T-helper 2 cell (primary cell): ENCODE results near the gene SFT2D2.
"Not testable (repeated sequence)": the region's sequence is repeated elsewhere in the genome, so short reads cannot be mapped to it uniquely, and the experiment has no call there.

Experiments used
- DNase-seq, 5 experiments: peaks; one replicate each; pipeline versions ENCODE4 v3.0.0 to v3.0.0-alpha.2; 2012 to 2022
- total RNA-seq, 2 donors: gene quantifications; one replicate each; lab custom pipeline; 2026; lab: John Stamatoyannopoulos, UW

SFT2D2 gene
- 127 to 128 reads per million in 2 donors for total RNA-seq

DNA sequence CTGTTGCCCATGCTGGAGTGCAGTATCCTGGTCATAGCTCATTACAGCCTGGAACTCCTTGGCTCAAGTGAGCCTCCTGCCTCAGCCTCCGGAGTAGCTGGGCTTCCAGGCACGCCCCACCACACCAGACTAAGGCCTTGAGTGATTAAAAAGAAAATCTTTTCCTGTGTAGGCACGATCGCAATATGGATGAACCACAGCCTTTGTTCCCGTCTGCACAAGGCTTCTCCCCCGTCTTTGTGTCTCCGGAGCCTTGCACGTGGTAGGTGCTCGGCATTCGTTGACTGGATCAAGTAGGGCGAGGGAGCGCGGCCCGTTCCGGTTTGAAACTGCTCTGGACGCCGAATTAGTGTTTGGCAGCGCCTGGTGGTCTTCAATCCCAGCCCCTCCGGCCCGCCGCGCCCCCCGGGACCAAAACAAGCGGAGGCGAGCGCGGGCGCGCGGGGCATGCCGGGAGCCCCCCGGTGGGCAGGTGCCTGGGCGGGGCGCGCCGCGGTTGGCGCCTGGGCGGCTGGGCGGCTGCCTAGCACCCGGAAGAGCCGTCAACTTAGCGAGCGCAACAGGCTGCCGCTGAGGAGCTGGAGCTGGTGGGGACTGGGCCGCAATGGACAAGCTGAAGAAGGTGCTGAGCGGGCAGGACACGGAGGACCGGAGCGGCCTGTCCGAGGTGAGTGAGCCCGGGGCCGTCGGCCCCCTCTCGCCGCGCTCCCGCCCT lies at the start of gene SFT2D2:
Gene SFT2D2 (plus strand): TSS at position 529 of the 715 bp plus-strand sequence. CDS start 76 bp downstream, at position 605.
- peak; percentile 63 to 91 (median 69) for DNase-seq

DNA sequence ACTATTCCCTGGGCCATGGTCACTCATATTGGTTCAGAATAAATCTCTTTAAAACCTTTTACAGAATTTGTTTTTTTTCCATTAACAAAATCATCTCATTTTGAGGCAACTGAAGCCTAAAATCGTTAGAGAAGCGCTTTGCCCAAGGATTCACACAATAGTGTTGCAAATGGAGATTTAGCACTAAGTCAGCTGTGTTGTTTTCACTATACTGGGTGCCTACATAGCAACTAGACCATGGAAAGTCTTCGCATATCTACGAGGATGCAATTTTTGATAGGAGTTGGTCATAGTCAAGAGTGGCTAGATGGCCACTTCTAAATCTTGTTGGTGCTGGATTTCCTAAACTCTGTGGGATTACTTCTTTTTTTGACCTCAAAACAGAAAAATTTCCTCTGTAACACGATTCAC lies 47.6 kb upstream of the SFT2D2 start:
- DNase-seq = no peak

DNA sequence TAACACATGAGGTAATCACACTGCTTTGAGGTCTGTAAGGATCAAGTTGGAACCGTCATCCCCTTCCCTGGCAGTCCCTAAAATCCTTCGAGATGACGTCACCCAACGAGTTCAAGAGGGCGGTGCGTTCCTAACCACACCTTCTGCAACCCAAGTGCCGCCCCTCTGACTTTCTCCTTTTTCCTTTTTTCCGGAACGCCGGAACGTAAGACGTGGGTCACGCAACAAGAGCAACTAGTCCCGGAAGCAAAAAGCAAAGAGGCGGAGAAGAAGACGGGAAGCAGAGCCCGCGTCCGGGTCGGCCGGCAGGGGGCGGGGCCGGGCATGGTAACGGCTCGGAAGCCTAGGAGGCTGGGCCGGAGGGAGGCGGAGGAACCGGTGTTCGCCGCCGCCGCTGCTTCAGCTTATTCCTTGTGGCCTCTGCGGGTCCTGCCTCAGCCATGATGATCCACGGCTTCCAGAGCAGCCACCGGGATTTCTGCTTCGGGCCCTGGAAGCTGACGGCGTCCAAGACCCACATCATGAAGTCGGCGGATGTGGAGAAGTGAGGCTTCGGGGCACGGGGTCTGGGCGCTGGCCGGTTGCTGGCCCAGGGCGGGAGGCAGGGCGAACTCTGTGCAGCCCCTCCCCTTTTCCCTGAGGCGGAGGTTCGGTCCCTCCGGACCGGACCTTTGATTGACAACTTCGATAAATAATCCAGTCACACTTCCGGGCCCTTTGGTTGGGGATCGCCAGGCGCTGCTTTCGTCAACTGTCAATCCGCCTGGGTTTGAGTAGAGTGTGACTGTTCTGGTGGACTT lies 47.0 kb upstream of the SFT2D2 start, which contains the start of gene TIPRL:
Gene TIPRL (plus strand): TSS at position 325 of the 800 bp plus-strand sequence. CDS start 116 bp downstream, at position 441.
- peak; percentile 86 to 97 (median 94) for DNase-seq

DNA sequence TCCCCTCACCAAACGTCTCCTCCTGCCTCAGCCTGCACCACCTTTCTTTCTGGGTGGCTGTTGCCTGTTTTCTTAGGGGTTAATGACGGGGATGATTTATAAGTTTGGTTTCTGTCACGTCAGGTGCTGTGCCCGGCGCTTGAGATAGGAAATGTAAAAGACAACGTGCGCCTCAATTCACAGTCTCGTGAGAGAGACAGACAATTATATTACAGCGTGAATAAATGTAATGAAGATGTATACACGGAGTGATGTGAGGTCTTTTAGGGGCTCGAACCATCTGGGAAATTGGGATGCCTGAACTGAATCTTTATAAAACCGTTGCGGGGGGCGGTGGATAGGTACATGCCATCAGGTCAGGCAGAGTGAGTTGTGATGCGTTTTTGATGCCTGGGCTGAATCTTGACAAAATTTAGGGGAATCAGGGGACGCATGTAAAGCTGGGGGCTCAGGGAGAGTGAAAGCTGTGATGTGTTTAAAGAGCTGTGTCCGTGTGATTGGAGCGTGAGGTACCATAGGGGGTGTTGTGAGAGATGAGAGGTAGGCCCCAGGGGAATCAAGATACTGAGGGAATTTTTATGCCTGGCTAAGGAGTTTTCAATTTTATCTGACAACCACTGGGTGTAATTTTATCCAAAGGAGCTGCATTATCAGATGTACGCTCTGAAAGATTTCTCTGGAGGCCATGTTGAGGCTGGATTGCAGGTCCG lies 46.2 kb upstream of the SFT2D2 start:
- no peak for DNase-seq

DNA sequence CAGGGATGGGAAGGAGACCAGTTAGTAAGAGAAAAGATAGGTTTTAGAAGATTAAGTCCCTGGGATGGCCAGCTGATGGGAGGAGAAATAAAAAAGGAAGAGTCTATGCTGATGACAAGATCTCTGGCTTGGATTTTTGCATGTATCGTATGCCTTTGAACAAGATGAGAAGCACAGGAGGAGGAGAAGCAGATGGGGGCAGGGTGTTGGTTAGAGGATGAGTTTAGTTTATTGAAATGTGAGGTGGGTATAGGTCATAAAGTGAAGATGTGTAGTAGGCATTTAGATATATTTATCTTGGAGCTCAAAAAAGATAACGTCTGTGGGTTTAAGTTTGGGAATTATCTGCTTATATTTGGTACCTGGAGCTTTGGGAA lies 45.7 kb upstream of the SFT2D2 start:
- peak in 1 of 5 experiments; percentile 19 for DNase-seq

DNA sequence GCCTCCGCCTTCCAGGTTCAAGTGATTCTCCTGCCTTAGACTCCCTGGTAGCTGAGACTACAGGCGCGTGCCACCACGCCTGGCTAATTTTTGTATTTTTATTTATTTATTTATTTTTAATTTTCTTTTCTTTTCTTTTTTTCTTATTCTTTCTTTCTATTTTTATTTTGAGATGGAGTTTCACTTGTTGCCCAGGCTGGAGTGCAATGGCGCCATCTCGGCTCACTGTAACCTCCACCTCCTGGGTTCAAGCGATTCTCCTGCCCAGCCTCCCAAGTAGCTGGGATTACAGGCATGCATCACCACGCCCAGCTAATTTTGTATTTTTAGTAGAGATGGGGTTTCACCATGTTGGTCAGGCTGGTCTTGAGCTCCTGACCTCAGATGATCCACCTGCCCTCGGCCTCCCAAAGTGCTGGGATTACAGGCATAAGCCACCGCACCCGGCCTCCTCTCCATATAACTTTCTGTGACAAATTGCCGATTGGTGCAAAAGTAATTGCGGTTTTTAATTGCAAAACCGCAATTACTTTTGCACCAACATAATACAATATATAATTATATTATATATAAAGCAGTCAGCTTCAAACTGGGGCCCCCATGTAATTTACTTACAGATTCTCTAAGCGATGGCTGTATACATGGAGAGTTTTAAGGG lies 44.6 kb upstream of the SFT2D2 start:
- DNase-seq = not testable (repeated sequence)

DNA sequence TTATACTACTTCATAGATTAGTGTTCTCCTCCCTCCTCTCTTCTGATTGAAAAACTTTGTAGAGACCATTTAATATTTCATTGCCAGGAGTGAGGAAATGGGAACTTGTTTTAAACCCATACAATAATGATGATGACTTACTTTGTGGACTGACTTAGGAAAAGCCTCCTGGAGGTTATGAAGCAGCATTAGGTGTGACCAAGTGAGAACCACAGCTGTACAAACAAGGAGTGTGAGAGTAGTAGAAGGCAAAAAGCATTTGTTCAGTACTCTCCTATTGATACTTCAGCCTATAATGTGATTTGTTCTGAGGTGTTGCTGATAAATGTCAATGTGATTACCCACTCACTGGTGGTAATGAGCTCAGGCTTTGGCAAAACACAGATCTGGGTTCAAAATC lies 38.6 kb upstream of the SFT2D2 start:
- DNase-seq = no peak

DNA sequence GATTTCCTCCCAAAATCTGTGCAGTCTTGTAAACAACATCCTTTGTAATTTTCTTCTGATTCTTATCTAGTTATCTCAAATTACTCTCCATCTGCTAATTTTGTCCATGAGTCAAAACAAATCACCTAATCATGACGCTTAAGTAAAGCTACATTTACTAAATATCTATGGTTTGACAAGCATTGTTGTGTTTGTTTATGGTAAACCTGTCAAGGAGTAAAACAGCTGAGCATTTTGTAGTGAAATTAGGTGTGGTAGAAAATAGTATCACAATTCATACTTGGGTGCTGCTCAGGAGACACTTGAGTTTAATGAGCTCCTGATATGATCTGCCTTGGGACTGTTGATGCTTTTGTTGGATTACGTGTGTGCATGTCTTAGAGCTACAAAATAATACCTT lies 35.4 kb upstream of the SFT2D2 start:
- no peak for DNase-seq

DNA sequence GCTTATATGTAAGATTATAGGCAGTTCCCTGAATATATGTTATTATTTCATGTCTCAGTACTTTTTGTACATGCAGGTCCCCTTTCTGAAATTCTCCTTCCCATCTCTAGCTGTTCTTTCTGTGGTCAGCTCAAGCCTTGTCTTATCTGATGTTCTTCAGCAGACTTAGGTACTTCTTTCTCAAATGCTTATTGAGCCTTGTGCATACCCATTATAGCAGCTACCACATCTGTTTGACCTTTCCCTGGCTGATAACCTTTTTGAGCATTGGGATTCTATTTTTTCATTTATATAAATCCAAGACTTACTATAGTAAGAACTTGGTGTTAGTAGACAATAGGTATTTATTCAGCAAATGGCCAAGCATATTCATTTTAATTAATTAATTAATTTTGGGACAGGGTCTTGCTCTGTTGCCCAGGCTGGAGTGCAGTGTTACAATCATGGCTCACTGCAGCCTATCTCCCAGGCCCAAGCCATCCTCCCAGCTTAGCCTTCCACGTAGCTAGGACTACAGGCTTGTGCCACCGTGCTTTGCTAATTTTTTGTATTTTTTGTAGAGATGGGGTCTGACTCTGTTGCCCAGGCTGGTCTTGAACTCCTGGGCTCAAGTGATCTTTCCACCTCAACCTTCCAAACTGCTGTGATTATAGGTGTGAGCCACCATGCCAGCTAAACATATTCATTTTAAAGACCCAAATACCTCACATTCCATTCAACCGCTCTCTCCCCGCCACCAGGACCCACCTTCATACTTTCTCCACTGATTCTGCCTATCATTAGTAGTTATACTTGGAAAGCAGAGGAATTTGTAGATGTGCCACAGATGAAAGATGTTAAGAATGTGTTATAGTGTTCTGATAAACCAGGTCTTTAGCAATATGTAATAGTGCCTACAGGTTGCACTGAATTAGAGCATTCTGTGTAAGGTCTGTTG lies 30.3 kb upstream of the SFT2D2 start:
- DNase-seq = no peak

DNA sequence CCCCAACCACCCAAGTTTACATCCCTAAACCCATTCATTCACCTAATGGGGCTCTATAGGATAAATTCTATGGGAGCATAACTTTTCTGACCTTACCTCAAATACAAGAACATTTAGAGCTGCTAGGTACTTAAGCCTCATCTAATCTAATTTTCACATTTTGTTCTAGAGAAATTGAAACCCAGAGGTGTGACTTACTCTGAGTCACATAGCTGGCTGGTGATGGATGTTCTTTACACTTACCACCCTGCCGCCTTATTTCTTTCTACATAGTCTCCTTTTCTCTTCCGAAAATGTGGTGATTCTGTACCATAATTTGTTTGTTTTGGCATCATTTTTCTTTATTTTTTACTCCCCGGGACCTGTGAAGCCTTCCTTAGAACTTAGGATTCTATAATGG lies 26.7 kb upstream of the SFT2D2 start:
- no peak for DNase-seq

DNA sequence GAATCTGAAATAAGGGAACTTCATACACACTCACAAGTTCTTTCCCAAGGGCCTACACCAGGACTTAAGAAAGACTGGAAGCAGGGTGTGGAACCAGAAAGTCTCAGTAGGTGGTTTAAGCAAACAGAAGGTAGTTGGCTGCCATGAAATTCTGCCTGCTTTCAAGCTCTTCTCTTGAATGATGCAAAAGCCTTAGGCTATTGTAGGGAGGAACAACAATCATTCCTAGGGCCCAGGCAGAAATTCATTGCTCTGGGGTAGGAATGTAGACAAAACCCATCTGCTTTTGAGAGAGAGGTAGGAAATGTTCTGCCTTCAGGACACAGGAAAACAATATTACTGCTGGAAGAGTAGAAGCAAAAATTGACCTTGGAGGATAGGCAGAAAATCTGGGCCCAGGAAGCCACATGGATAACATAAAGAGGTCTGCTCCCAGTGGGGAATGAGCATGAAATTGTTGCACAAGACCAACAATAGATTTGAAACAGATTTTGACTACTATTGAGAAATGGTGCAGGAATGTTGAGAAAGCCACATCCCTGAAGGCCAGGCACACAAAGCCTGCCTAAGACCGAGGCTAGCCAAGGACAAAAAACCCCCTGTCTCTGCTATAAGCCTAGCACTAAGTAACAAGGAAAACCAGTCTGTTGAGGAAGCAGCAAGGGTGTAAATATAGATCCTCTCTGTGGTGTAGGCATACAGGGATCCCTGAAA lies 22.7 kb upstream of the SFT2D2 start:
- no peak for DNase-seq

DNA sequence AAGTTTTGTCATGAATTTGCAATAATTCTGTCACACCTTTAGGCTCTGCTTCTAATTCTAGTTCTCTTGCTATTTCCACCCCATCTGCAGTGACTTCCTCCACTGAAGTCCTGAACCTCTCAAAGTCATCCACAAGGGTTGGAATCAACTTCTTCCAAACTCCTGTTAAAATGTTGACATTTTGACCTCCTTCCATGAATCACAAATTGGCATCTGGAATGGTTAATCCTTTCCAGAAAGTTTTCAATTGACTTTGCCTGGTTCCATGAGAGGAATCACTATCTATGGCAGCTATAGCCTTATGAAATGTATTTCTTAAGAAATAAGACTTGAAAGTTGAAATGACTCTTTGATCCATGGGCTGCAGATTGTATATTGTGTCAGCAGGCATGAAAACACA lies 19.7 kb upstream of the SFT2D2 start:
- DNase-seq = no peak

DNA sequence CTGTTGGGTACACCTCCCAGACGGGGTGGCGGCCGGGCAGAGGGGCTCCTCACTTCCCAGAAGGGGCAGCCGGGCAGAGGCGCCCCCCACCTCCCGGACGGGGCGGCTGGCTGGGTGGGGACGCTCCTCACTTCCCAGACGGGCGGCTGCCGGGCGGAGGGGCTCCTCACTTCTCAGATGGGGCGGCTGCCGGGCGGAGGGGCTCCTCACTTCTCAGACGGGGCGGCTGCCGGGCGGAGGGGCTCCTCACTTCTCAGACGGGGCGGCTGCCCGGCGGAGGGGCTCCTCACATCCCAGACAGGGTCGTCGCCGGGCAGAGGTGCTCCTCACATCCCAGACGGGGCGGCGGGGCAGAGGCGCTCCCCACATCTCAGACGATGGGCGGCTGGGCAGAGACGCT lies 18.1 kb upstream of the SFT2D2 start:
- not testable (repeated sequence) for DNase-seq

DNA sequence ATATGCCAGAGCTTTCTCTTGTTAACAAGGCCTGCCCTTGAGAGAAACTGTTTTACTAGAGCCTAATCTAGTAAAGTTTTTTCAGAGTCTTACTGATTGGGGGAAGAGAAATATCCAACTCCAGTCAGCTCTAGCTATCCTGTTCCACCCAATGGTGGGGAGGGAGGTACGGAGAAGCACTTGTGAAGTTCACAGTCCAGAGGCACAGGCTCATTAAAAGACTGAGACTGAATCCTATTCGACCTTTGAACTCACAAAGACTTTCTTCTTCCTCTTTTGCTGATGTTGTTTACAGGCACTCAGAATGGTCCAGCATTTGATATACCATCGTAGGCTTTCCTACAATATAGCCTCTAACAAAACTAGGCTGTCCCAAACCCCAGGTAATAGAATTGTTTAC lies 15.5 kb upstream of the SFT2D2 start:
- DNase-seq = no peak

DNA sequence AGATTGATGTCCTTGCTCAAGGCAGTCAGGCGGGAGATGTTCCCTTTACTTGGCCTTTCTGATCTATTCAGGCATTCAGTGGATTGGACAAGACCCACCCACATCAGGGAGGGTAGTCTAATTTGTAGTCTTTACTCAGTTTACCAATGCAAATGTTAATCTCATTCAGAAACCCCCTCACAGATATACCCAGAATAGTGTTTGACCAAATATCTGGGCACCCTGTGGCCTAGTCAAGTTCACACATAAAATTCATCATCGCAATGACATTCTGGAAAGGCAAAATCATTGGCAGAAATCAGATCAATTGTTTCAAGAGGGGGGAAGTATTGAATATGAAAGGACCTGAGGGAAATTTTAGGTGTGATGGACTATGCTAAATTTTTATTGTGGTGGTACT lies 12.5 kb upstream of the SFT2D2 start:
- DNase-seq = no peak

DNA sequence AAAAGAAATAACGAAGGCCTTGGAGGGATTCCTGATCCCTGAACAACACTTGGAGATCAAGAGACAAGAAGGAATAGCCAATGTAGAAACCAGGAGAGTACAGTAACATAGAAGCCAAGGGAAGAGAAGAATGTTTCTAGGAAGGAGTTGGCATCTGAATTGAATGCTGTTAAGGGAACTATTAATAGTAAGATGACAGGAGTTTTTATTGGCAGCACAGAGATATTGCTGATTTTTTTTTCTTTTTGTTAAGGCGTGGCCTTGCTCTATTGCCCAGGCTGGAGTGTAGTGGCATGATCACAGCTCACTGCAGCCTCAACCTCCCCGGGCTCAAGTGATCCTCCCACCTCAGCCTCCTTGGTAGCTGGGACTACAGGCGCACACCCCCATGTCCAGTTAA lies 9.6 kb upstream of the SFT2D2 start:
- DNase-seq = no peak

DNA sequence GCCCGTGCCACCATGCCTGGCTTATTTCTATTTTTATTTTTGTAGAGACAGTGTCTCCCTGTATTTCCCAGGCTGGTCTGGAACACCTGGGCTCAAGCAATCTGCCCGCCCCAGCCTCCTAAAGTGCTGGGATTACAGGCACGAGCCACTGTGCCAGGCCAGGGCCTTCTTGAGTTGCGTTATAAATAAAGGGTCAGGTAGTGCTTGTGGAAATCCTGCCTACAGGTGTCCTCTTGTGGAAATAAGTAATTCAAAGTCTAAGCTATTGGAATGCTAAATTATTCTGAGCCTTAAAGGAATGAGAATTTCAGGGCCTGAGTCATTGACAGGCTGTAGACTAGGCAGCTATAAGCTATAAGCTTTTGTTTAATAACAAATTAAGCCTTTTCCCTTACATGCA lies 8.1 kb upstream of the SFT2D2 start:
- no peak for DNase-seq

DNA sequence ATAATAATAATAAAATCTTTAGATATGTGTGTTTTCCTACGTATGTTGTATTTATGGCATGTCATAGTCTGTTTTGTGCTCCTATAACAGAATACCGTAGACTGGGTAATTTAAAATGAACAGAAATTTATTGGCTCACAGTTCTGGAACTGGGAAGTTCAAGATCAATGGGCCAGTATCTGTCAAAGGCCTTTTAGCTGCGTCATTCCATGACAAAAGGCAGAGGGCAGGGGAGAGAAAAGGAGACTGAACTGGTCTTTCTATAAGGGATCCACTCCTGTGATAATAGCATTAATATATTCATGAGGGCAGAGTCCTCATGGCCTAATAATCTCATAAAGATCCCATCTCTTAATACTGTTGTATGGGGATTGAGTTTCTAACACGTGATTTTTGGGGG lies 7.1 kb upstream of the SFT2D2 start:
- DNase-seq = no peak

DNA sequence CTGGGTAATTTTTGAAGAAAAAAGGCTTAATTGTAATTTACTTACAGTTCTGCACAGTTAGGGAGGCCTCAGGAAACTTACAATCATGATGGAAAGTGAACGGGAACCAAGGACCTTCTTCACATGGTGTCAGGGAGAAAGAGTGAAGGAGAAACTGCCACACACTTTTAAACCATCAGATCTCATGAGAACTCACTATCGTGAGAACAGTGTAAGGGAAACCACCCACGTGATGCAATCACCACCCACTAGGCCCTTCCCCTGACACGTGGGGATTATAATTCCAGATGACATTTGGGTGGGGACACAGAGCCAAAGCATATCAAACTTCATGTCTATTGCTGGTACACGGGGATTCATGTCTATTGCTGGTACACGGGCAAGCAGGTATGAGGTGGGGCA lies 5.3 kb upstream of the SFT2D2 start:
- no peak for DNase-seq

DNA sequence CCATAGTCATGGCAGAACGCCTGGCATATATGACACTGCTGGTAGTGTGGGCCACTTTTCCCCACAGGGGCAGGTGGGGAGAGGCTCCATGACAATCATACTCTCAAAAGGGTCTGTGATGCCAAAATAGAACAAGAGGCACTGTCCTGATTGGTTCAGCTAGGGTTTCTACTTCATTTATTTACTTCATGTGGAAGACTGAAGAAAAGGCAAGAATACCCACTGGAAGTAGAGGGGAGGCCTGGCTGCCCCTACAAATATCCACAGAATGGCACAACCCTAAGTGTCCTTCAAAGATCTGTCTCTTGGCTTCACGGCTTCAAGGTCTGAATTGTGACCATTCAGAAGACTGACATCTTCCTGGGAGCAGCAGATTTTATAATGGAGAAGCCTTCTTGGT lies 4.5 kb upstream of the SFT2D2 start:
- no peak for DNase-seq

DNA sequence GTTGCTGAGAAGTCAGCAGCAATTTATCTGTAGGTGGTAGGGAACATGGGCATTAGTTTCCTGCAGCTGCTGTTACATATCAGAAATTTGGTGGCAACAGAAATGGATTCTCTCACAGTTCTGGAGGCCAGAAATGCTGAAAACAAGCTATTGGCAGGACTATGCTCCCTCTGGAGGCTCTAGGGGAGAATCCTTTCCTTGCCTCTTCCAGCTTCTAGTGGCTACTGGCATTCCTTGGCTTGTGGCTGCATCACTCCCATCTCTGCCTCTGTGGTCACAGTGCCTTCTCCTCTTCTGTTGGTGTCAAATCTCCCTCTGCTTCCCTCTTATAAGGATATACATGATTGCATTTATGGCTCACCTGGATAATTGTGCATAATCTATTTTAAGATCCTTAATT lies 2.5 kb upstream of the SFT2D2 start:
- no peak for DNase-seq
